Measurements from ENCODE around the gene PFDN2.
"Not testable (repeated sequence)": the region's sequence is repeated elsewhere in the genome, so short reads cannot be mapped to it uniquely, and the experiment has no call there.

Gene PFDN2

DNA sequence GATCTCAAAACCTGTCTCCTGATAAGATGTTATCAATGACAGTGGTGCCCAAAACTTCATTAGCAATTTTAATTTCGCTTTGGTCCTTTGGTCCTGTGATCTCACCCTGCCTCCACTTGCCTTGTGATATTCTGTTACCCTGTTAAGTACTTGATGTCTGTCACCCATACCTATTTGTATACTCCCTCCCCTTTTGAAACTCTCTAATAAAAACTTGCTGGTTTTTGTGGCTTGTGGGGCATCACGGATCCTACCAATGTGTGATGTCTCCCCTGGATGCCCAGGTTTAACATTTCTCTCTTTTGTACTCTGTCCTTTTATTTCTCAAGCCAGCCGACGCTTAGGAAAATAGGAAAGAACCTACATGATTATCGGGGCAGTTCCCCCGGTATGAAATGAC lies 53.9 kb downstream of the PFDN2 start:
- not testable (repeated sequence) for H2AFZ ChIP-seq (ENCODE audit: low read depth, low read length); H3K36me3 ChIP-seq (ENCODE audit: insufficient read depth, low read length); H3K4me1 ChIP-seq (ENCODE audit: insufficient read depth, low read length); H3K4me3 ChIP-seq (ENCODE audit: low read length); H3K9me3 ChIP-seq (ENCODE audit: low read length)
- H3K27me3 ChIP-seq (ENCODE audit: insufficient read depth, low read length): peaks cover 19% of the 10 kb centered on the region

GRCh38 chr1:161061419-161061818 lies 56.4 kb downstream of the PFDN2 start:
- no peak overlapping the region for H3K4me3 ChIP-seq (ENCODE audit: low read length)
- no peak overlapping the region for H2AFZ ChIP-seq (ENCODE audit: low read depth, low read length)
- H3K4me1 ChIP-seq (ENCODE audit: insufficient read depth, low read length): no peaks in the 10 kb centered on the region
- no peaks in the 10 kb centered on the region for H3K9me3 ChIP-seq (ENCODE audit: low read length)
- peaks cover 7% of the 10 kb centered on the region for H3K27me3 ChIP-seq (ENCODE audit: insufficient read depth, low read length)
- no peaks in the 10 kb centered on the region for H3K36me3 ChIP-seq (ENCODE audit: insufficient read depth, low read length)

DNA sequence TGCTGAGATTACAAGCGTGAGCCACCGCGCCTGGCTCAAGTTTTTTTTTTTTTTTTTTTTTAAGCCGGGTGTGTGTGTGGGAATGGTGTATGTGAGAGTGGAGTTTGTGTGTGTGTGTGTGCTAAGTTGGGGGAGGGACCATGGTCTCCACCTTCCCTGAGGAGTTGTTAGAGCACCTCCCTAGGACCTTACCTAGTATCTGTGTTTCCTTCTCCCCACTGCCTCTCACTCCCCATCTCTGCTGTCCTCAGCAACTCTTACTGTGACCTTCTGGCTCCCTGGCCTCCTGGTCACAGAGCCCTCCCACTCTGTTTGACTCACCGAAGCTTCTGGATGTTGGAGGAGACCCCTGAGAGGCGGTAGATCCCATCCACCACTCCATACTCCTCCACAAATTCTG lies 58.5 kb downstream of the PFDN2 start:
- Histone ChIP-seq H3K4me1 (ENCODE audit: insufficient read depth, low read length) (no peaks in the 10 kb centered on the region), H2AFZ (ENCODE audit: low read depth, low read length) (no peak overlapping the region), H3K9me3 (ENCODE audit: low read length) (no peaks in the 10 kb centered on the region), H3K36me3 (ENCODE audit: insufficient read depth, low read length) (no peaks in the 10 kb centered on the region), H3K27me3 (ENCODE audit: insufficient read depth, low read length) (peaks cover under 1% of the 10 kb centered on the region), H3K4me3 (ENCODE audit: low read length) (no peak overlapping the region)

DNA sequence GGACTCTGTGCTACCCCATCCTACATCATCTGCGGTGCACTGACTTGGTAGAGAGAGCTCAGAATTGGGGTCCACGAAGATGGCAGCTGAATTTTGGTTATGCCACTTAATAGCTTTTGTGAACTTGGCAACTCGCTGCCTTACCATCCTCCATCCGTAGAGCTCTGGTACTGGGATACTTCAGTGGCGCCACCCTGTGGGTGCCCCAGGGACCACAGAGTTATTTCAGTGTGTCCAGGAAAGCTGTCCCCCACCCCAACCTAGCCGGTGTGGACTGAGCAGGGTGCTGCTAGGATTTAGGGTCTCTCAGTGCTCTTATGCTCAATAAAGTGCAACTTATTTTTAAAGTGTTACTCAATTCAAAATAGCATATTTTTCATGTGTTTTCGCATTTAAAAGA lies 63.0 kb downstream of the PFDN2 start:
- no peak overlapping the region for H3K4me3 ChIP-seq (ENCODE audit: low read length)
- no peaks in the 10 kb centered on the region for H3K36me3 ChIP-seq (ENCODE audit: insufficient read depth, low read length)
- no peak overlapping the region for H2AFZ ChIP-seq (ENCODE audit: low read depth, low read length)
- H3K9me3 ChIP-seq (ENCODE audit: low read length): no peaks in the 10 kb centered on the region
- no peaks in the 10 kb centered on the region for H3K4me1 ChIP-seq (ENCODE audit: insufficient read depth, low read length)
- no peaks in the 10 kb centered on the region for H3K27me3 ChIP-seq (ENCODE audit: insufficient read depth, low read length)

- Histone ChIP-seq H3K36me3 (ENCODE audit: insufficient read depth, low read length) (no peaks in the 10 kb centered on the region), H3K27me3 (ENCODE audit: insufficient read depth, low read length) (no peaks in the 10 kb centered on the region), H3K9me3 (ENCODE audit: low read length) (no peaks in the 10 kb centered on the region), H3K4me1 (ENCODE audit: insufficient read depth, low read length) (no peaks in the 10 kb centered on the region), H2AFZ (ENCODE audit: low read depth, low read length) (no peak overlapping the region), H3K4me3 (ENCODE audit: low read length) (no peak overlapping the region)
Observed at GRCh38 chr1:161054232-161054631, 63.6 kb downstream of the PFDN2 start.

DNA sequence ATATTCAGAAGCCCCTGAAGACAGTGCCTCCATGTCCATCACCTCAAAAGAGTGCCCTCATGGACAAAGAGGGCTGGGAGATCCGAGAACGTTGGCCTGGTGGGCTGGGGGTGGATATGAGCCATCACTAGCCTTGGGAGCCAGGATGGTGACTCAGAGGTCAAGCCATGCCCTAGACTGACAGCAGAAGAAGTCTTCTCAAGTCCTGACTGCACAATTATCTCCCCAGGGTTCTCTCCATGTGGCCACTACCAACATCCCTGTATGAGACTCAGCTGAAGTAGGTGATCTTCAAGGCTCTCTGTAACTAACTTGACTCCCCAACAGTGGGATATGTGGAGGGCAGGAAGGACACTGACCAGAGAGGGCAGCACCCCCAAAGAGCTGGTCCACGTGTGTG lies 64.9 kb downstream of the PFDN2 start:
- H2AFZ ChIP-seq (ENCODE audit: low read depth, low read length): no peak overlapping the region
- no peaks in the 10 kb centered on the region for H3K4me1 ChIP-seq (ENCODE audit: insufficient read depth, low read length)
- no peaks in the 10 kb centered on the region for H3K27me3 ChIP-seq (ENCODE audit: insufficient read depth, low read length)
- H3K36me3 ChIP-seq (ENCODE audit: insufficient read depth, low read length): no peaks in the 10 kb centered on the region
- no peak overlapping the region for H3K4me3 ChIP-seq (ENCODE audit: low read length)
- peaks cover 11% of the 10 kb centered on the region for H3K9me3 ChIP-seq (ENCODE audit: low read length)

DNA sequence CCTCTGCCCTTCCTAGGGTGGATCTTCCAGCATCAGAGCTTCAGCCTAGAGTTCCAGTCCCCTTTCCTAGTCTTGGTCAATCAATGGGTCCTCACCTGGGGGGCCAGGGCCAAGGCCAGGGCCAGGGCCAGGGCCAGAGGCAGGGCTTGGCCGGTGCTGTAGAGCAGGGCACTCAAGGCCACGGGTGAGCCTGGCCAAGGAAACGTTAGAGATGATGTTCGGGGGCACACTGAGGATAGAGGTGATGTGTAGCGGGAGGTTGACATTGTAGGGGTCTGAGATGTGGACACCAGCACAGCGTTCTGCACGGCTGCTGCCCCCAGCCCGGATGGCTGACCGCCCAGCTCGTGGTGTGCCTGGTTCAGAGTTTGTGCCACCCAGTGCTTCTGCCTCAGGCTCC lies 66.6 kb downstream of the PFDN2 start:
- no peak overlapping the region for H3K4me3 ChIP-seq (ENCODE audit: low read length)
- H3K27me3 ChIP-seq (ENCODE audit: insufficient read depth, low read length): no peaks in the 10 kb centered on the region
- H3K4me1 ChIP-seq (ENCODE audit: insufficient read depth, low read length): peaks cover 5% of the 10 kb centered on the region
- H3K36me3 ChIP-seq (ENCODE audit: insufficient read depth, low read length): no peaks in the 10 kb centered on the region
- peaks cover 14% of the 10 kb centered on the region for H3K9me3 ChIP-seq (ENCODE audit: low read length)
- no peak overlapping the region for H2AFZ ChIP-seq (ENCODE audit: low read depth, low read length)
